Thoracic aorta endothelial cell (primary cell): ENCODE measurements around the gene ZNF638. TPM values are rescaled to one million over a fixed set of nuclear protein-coding genes. Genes with fewer than 3 reads are reported as not detected.

Experiments used
- small RNA-seq: library from RNA; depleted of rRNA; stranded (forward); fragments of <200 nt; gene quantifications from one replicate; pipeline ENCODE3, GENCODE V24; 2012
- total RNA-seq: library from RNA; depleted of rRNA; stranded (reverse); fragments of >200 nt; gene quantifications from 2 replicates; pipeline ENCODE4 v1.2.3, GENCODE V29; 2012

The ZNF638 gene, protein sequence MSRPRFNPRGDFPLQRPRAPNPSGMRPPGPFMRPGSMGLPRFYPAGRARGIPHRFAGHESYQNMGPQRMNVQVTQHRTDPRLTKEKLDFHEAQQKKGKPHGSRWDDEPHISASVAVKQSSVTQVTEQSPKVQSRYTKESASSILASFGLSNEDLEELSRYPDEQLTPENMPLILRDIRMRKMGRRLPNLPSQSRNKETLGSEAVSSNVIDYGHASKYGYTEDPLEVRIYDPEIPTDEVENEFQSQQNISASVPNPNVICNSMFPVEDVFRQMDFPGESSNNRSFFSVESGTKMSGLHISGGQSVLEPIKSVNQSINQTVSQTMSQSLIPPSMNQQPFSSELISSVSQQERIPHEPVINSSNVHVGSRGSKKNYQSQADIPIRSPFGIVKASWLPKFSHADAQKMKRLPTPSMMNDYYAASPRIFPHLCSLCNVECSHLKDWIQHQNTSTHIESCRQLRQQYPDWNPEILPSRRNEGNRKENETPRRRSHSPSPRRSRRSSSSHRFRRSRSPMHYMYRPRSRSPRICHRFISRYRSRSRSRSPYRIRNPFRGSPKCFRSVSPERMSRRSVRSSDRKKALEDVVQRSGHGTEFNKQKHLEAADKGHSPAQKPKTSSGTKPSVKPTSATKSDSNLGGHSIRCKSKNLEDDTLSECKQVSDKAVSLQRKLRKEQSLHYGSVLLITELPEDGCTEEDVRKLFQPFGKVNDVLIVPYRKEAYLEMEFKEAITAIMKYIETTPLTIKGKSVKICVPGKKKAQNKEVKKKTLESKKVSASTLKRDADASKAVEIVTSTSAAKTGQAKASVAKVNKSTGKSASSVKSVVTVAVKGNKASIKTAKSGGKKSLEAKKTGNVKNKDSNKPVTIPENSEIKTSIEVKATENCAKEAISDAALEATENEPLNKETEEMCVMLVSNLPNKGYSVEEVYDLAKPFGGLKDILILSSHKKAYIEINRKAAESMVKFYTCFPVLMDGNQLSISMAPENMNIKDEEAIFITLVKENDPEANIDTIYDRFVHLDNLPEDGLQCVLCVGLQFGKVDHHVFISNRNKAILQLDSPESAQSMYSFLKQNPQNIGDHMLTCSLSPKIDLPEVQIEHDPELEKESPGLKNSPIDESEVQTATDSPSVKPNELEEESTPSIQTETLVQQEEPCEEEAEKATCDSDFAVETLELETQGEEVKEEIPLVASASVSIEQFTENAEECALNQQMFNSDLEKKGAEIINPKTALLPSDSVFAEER (N-terminal part only)
- total RNA-seq: 170 and 172 TPM in 2 replicates

DNA sequence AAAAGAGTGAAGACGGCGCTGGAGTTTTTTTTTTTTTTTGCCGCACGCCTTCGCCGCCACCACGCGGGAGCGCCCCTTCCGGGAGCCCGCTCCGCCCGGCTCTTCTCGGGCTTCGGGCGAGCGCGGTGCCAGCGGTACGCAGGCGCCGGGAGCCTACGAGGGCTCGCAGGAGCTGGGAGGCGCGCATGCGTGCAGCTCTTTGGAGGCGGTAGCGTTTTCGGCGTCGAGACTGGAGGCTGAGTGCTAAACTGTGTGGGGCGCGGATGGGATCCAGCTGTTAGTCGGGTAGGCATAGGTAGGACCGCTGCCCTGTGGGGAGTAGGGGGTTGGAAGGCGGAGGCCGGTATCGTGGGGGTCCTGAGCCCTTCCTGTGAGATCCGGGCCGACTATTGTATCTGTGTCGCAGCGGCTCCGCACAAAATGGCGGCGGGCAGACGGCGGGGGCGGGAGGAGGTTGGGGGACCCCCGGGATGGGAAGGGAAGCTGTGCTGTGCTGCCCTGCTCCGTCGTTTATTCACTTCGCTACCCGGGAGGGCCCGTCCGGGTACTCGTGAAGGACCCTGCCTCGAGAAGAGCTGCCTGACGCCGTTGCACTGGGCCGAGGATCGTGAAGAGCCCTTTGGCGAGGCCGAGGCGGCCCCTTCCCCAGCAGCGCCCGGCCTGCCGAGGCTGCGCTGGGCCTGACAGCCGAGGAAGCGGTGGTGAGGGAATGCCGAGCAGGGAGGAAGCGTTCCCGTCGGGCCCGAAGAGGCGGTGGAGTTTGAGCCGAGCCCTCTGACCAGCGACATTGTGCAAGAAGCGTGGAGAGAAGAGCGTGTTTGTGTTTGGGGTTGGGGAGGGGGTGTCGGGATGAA is at the start of gene ZNF638:
Gene ZNF638, plus strand, starts transcription at position 202 of the 854 bp plus-strand sequence. CDS start 17,173 bp downstream, outside the sequence.

DNA sequence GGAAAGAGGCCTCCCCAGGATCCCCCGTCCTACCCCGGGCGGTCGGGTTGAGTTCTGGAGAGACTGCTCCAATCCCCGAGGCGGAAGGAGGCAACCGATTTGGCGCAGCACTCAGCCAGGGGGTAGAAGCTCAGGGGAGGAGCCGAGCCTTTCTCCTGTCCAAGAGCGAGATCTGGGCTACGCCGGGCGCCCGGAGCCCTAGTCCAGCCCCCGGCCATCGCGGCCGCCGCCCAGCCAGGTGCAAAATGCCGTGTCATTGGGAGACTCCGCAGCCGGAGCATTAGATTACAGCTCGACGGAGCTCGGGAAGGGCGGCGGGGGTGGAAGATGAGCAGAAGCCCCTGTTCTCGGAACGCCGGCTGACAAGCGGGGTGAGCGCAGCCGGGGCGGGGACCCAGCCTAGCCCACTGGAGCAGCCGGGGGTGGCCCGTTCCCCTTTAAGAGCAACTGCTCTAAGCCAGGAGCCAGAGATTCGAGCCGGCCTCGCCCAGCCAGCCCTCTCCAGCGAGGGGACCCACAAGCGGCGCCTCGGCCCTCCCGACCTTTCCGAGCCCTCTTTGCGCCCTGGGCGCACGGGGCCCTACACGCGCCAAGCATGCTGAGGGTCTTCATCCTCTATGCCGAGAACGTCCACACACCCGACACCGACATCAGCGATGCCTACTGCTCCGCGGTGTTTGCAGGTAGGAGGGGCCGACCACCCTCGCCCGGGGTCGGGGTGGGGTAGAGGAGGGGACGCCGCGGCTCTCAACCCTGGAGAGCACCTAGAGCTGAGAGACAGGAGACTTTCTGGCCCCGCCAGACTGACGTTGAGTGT is 122.0 kb downstream of the ZNF638 start, which contains the start of gene DYSF:
Gene DYSF, plus strand, starts transcription at position 158 of the 817 bp plus-strand sequence.

Small RNAs within 50 kb of the gene (small RNA-seq; reads per million reads assigned to genes)
- gene RNU6-105P: not detected

Other genes with a start within 250 kb of the ZNF638 start
- 8.4 and 9.2 TPM in 2 replicates for gene MCEE, start 201.6 kb upstream of the ZNF638 start, total RNA-seq
- gene MPHOSPH10, start 201.1 kb upstream of the ZNF638 start, total RNA-seq: 28.6 and 41.6 TPM in 2 replicates
- gene PAIP2B, start 104.7 kb upstream of the ZNF638 start, total RNA-seq: 0.53 and 1.2 TPM in 2 replicates
- gene DYSF, start 121.8 kb downstream of the ZNF638 start, total RNA-seq: 122 and 135 TPM in 2 replicates